ENCODE measurements around the gene ZNF638.

The ZNF638 gene

DNA sequence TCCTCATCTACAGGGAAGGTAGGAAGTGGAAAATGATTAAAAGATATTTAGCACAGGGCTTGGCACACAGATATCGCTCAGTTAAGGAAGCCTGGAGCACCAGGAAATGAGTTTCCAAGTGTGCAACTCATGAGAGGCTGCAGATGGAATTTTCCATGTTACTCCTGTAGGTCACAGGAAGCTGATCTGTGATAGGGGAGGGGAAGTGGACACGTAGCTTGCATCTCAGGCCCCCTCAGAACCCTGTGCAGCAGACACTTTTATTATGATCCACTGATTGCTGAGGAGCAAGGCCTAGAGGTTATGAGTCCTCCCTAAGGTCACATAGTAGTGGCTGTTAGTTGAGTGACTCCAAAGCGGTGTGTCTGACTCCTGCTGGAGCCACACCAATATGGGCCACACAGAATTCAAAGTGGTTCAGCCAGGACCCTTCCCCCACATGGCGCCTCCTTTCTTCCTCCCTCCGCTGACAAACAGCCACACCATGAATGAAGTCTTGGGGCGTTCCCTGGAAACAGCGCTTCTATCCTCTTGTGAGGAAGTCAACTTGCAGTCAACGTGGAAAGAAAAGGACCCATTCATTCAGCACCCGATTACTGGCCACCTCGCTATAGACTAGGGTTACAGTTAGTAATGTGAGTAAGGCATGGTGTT is 143.3 kb downstream of the ZNF638 start:
- no peak for DNase-seq

- DNase-seq, result no peak
These were observed 144.9 kb downstream of the ZNF638 start for GRCh38 chr2:71476495-71476894.

DNA sequence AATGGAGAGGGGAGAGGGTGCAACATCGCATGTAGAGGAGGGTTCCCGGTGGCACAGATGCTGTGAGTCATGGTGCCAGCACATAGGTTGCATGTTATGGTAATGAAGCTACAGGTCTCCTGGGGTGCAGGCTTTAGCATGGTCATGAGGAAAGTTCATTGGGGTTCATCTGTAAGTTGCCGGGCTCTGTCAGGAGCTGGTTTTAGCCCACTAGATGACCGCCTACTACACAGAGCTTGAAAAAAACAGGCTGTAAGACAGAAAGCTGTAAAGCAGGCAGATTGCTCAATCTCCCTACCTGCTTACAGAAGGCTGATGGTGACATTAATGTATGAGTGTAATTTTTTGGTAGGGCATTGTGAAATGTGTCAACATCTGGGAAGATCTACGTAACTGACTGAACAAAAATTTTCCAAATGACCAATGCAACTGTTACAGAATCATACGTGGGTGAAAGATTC is 145.7 kb downstream of the ZNF638 start:
- no peak for DNase-seq

GRCh38 chr2:71478806-71479205 is 147.2 kb downstream of the ZNF638 start:
- DNase-seq, result no peak

GRCh38 chr2:71479261-71479660 is 147.7 kb downstream of the ZNF638 start:
- no peak for DNase-seq

- no peak for DNase-seq
These were observed 149.5 kb downstream of the ZNF638 start for GRCh38 chr2:71481111-71481510.

- no peak for DNase-seq
These were observed 150.5 kb downstream of the ZNF638 start for GRCh38 chr2:71482055-71482454.

DNA sequence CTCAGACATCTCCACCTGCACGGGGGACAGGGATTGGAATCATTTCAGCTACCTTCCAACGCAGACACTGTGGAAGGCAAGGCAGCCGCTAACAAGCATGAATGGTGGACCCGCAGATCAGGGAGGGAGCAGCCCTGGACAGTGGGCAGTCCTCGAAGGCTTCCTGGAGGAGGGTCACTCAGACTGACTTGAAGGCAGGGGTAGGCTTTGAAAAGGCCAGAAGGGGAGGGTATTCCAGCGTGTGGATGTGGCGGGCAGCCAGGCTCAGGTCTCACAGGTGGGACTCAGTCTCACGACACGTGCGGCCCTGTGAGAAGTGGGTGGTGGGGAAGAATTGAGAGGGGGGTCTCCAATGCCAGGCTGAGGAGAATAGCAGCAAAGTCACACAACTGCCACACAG is 151.7 kb downstream of the ZNF638 start:
- no peak for DNase-seq

DNA sequence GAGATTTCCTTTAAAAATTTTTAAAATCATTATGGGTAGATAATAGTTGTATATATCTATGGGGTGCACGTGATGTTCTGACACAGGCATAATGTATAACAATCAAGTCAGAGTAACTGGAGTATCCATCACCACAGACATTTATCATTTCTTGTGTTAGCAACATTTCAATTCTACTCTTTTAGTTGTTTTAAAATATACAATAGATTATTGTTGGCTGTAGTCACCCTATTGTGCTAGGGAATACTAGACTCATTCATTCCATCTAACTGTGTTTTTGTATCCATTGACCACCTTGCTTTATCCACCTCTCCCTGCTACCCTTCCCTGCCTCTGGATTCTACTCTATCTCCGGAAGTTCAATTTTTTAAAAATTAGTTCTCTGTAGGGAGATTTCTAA is 152.8 kb downstream of the ZNF638 start:
- DNase-seq, result no peak
